Anterior cingulate cortex (tissue), 58 donors: ENCODE data around the gene RANGRF.

ENCODE experiments used
- DNase-seq, 58 donors: peaks; one replicate each; lab custom pipeline; 2025; lab: John Stamatoyannopoulos, UW

Gene RANGRF

DNA sequence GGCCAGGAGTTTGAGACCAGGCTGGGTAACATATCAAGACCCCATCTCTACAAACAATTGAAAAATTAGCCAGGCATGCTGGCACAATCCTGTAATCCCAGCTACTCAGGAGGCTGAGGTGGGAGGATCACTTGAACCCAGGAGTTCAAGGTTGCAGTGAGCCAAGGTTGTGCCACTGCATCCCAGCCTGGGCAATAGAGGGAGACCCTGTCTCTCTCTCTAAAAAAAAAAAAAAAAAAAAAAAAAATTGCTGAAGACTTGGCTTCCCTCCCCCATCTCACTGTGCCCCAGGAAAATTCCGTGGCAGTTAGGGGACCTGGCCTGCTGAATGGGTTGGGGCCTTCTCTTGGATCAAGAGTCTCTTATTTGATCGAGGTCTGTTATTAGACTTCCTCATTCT, 51.1 kb downstream of the RANGRF start, which contains the start of gene ODF4:
Gene ODF4, plus strand, starts transcription at position 301 of the 400 bp plus-strand sequence. CDS start 212 bp downstream, outside the sequence.
- DNase-seq, result no peak
